HepG2 (cell line): ENCODE results near the gene VWA1. TPM values are rescaled to one million over a fixed set of nuclear protein-coding genes. Genes with fewer than 3 reads are reported as not detected.
A peak's percentile ranks its signal among the peaks of the same experiment; 100 is the strongest.

Experiments used
- ATAC-seq: fragments of 200-7000 bp; cut with Tn5 transposase; 3 replicates; pipeline ENCODE4 v1.9.1; 2020; ENCODE audit warnings: mild to moderate bottlenecking, moderate library complexity
- BruUV-seq: library from RNA; stranded (reverse); fragments of 400-500 nt; replicated peaks from 2 replicates; lab custom pipeline; 2021; lab: Mats Ljungman, UMichigan
- CTCF ChIA-PET: fragments of 300-600 bp; formaldehyde crosslinking; extraction: SDS; loops from one replicate; lab custom pipeline; 2021; ENCODE audit warnings: low total read pairs, inconsistent platforms, low intra/inter-chr PET ratio; lab: Yijun Ruan, JAX
- POLR2A ChIA-PET: fragments of 350-600 bp; sonication (Branson Sonifier 250); formaldehyde crosslinking; loops from one replicate; lab custom pipeline; 2020; ENCODE audit warnings: antibody characterized with exemption, inconsistent platforms; lab: Yijun Ruan, JAX
- DNase-seq: peaks from one replicate; pipeline ENCODE4 v3.0.0-alpha.2; 2015; ENCODE audit warnings: low spot score
- FAIRE-seq: peaks from 3 replicates; lab custom pipeline; 2011; peaks lifted over from hg19 to GRCh38; lab: Jason Lieb, UNC
- H2AFZ ChIP-seq: one replicate; pipeline ENCODE4 v1.6.1; 2011; ENCODE audit warnings: low read length, inconsistent platforms
- H3K27ac ChIP-seq: fragments of 300-600 bp; 3 replicates; pipeline ENCODE4 v1.8.0; 2011; ENCODE audit warnings: mixed run types, mild to moderate bottlenecking, mixed read lengths, low read length, inconsistent platforms; ENCODE audit not compliant: insufficient read depth; ENCODE audit errors: extremely low read length
- H3K27me3 ChIP-seq, 2 experiments: fragments of 200-600 bp in 1 of 2; 2 replicates in 1 of 2; 3 replicates in 1 of 2; pipeline versions ENCODE4 v1.6.0 to v1.8.0; 2011; ENCODE audit warnings: low read length in 2 of 2, mild to moderate bottlenecking in 2 of 2, moderate library complexity in 2 of 2, inconsistent platforms in 1 of 2; ENCODE audit not compliant: insufficient read depth in 2 of 2, control insufficient read depth in 1 of 2
- H3K36me3 ChIP-seq, 2 experiments: fragments of 200-600 bp in 1 of 2; replicated peaks in 1 of 2; 2 replicates in 1 of 2; 3 replicates in 1 of 2; pipeline versions ENCODE4 v1.5.1 to v1.8.0; 2011; ENCODE audit warnings: low read length in 2 of 2, inconsistent platforms in 1 of 2; ENCODE audit not compliant: insufficient read depth in 2 of 2, control insufficient read depth in 1 of 2
- H3K4me1 ChIP-seq: 2 replicates; pipeline ENCODE4 v1.5.1; 2012; ENCODE audit warnings: low read length, inconsistent platforms; ENCODE audit not compliant: insufficient read depth
- H3K4me2 ChIP-seq: 2 replicates; pipeline ENCODE4 v1.6.0; 2011; ENCODE audit warnings: low read depth, low read length, inconsistent platforms
- H3K4me3 ChIP-seq, 3 experiments: fragments of 200-600 bp in 1 of 3; sonication (generic), shearing (Covaris generic) in 1 of 3; replicated peaks in 1 of 3; 2 replicates each; pipeline ENCODE4 v1.5.1; 2011 to 2016; ENCODE audit warnings: low read length in 3 of 3, inconsistent platforms in 2 of 3, low read depth in 2 of 3, mild to moderate bottlenecking in 2 of 3, control low read depth in 1 of 3, mixed read lengths in 1 of 3; ENCODE audit not compliant: insufficient read depth in 1 of 3
- H3K79me2 ChIP-seq: one replicate; pipeline ENCODE4 v1.6.1; 2011; ENCODE audit warnings: low read length, inconsistent platforms; ENCODE audit not compliant: insufficient read depth
- H3K9ac ChIP-seq: 2 replicates; pipeline ENCODE4 v1.6.0; 2011; ENCODE audit warnings: mild to moderate bottlenecking, low read depth, low read length, inconsistent platforms; ENCODE audit not compliant: insufficient read depth
- H3K9me3 ChIP-seq: 2 replicates; pipeline ENCODE4 v1.5.1; 2012; ENCODE audit warnings: mild to moderate bottlenecking, low read length
- H4K20me1 ChIP-seq: 2 replicates; pipeline ENCODE4 v1.6.0; 2011; ENCODE audit warnings: inconsistent platforms, mild to moderate bottlenecking, low read length, moderate library complexity; ENCODE audit not compliant: insufficient read depth
- AGO2 ChIP-seq: fragments of 200-400 bp; formaldehyde crosslinking; optimal IDR thresholded peaks from 2 replicates; pipeline ENCODE3; 2017; ENCODE audit warnings: mild to moderate bottlenecking, low read depth, low read length, moderate library complexity
- EHMT2 ChIP-seq: fragments of 200-600 bp; sonication (generic); IDR thresholded peaks from 2 replicates; pipeline ENCODE4 v1.7.0; 2017; ENCODE audit warnings: antibody characterized with exemption, low read depth, low read length, borderline replicate concordance
- FLYWCH1 ChIP-seq: sonication (generic); formaldehyde crosslinking; IDR thresholded peaks from 2 replicates; pipeline ENCODE4 v1.8.1; 2023; ENCODE audit warnings: mild to moderate bottlenecking, missing genetic modification reagents
- GFI1 ChIP-seq: sonication (generic); formaldehyde crosslinking; IDR thresholded peaks from 2 replicates; pipeline ENCODE4 v1.5.0; 2020; ENCODE audit warnings: missing genetic modification reagents, mild to moderate bottlenecking, borderline replicate concordance
- PHB2 ChIP-seq: fragments of 450-650 bp; IDR thresholded peaks from 2 replicates; pipeline ENCODE4 v1.6.1; 2018; ENCODE audit not compliant: partially characterized antibody
- RARG ChIP-seq: sonication (generic); formaldehyde crosslinking; IDR thresholded peaks from 2 replicates; pipeline ENCODE4 v1.4.0; 2020; ENCODE audit warnings: low read depth, mild to moderate bottlenecking, missing genetic modification reagents
- SALL1 ChIP-seq: sonication (generic); formaldehyde crosslinking; IDR thresholded peaks from 2 replicates; pipeline ENCODE4 v1.8.0; 2022; ENCODE audit warnings: mild to moderate bottlenecking, missing genetic modification reagents
- SPEN ChIP-seq: sonication (generic); formaldehyde crosslinking; IDR thresholded peaks from 2 replicates; pipeline ENCODE4 v1.5.1; 2020; ENCODE audit warnings: low read depth, mild to moderate bottlenecking, missing genetic modification reagents
- ZNF24 ChIP-seq: fragments of 450-650 bp; IDR thresholded peaks from 2 replicates; pipeline ENCODE4 v1.6.1; 2017; ENCODE audit warnings: antibody characterized with exemption, mild to moderate bottlenecking
- ZNF530 ChIP-seq: sonication (generic); formaldehyde crosslinking; IDR thresholded peaks from 2 replicates; pipeline ENCODE4 v1.5.0; 2020; ENCODE audit warnings: low read depth, mild to moderate bottlenecking, missing genetic modification reagents
- WGBS: methylation state at CpG from one replicate; pipeline ENCODE4 v1.1.6; 2017; ENCODE audit warnings: low lambda C conversion rate; 5-methylcytosine and 5-hydroxymethylcytosine counted together
- in situ Hi-C: cut with HindIII; loops from 2 replicates; pipeline ENCODE4 v1.10.0; 2017; ENCODE audit warnings: low pct_unique_long_range_greater_than_20kb; ENCODE audit not compliant: extremely low pct_ligation_motif_present
- intact Hi-C: fragments of 100-400 bp; cut with micrococcal nuclease; formaldehyde crosslinking; loops from one replicate; pipeline ENCODE4 v1.10.0; 2022; ENCODE audit not compliant: unreplicated experiment
- polyA plus RNA-seq, 8 experiments: library from polyadenylated mRNA; depleted of rRNA in 3 of 8; stranded (reverse) in 7 of 8; unstranded in 1 of 8; fragments of >200 nt; fragmentation: Illumina TruSeq in 4 of 8; extraction: Trizol in 4 of 8; gene quantifications; 2 replicates each; pipeline versions ENCODE4 v1.2.1 to v1.2.3, GENCODE V29; 2011 to 2016; ENCODE audit warnings: low read depth in 4 of 8, missing spikeins in 1 of 8, mixed read lengths in 1 of 8; ENCODE audit not compliant: insufficient read depth in 1 of 8
- total RNA-seq, 5 experiments: library from RNA; depleted of rRNA; stranded (reverse); fragments of >200 nt; fragmentation: Illumina TruSeq; extraction: Trizol; gene quantifications; 2 replicates each; pipeline ENCODE4 v1.2.3, GENCODE V29; 2016; ENCODE audit warnings: low read depth in 1 of 5
- TF ChIP-seq, protein P1 (sequence below): sonication (generic); formaldehyde crosslinking; IDR thresholded peaks from 2 replicates; pipeline ENCODE4 v1.4.0; 2020; ENCODE audit warnings: missing genetic modification reagents, mild to moderate bottlenecking, borderline replicate concordance
- TF ChIP-seq, protein P2 (sequence below): sonication (generic); formaldehyde crosslinking; IDR thresholded peaks from 2 replicates; pipeline ENCODE4 v1.4.0; 2020; ENCODE audit warnings: missing genetic modification reagents
- TF ChIP-seq, protein P3 (sequence below): conservative IDR thresholded peaks from 2 replicates; pipeline ENCODE4 v1.6.1; 2018; ENCODE audit warnings: missing genetic modification reagents
- TF ChIP-seq, protein P4 (sequence below): sonication (generic); formaldehyde crosslinking; IDR thresholded peaks from 2 replicates; pipeline ENCODE4 v1.4.0; 2020; ENCODE audit warnings: mild to moderate bottlenecking, missing genetic modification reagents

Gene VWA1
- total and polyA plus RNA-seq, 2 of the 13 experiments (the other 11 are each of a cell fraction or from before 2014, with no cell fraction given), result 40.9 to 57.5 TPM

DNA sequence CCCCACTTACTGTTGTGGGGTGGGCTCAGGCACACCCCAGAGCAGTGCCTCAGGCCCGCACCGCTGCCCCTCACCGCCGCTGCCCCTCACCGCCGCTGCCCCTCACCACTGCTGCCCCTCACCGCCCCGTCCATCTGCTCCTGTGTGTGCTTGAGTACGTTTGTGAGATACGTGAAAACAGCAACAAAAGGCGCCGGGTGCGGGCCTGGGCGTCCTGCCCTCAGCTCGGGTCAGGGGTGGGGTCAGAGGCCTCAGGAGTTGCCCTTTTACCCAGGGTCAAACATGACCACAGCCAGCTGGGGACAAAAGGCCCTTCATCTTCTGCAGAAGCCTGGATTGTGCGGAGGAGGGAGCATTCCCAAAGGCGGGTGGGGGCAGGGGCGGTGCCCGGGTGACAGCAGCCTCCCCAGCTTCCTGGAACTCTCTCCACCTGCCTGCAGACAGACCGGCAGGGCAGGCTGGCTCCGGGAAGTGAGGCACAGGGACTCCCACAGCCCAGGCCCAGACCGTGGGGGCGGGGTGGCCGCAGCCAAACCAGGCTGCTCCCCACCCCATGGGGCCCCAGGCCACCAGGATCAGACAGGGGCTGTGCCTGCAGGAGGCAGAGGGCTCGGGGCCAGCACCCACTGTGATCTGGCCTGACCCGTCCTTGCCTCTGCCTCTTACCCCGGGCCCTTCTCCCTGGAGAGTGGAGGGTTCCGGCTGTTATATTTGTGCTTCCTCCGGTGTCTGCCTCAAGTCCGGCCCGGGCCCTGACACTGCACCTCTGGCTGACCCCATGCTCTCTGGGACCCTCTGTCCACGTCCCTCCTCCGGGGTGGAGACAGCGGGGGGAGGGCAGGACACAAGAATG, 2.3 kb upstream of the VWA1 start:
- H3K9me3 ChIP-seq, result no peaks in the 10 kb centered on the region
- H4K20me1 ChIP-seq, result no peaks in the 10 kb centered on the region
- 0% methylated on average over 19 of the region's 34 CpGs for WGBS
- intact Hi-C loops (no loop called here), in situ Hi-C loops (no loop called here)
- peak overlapping the region; percentile 72 to 88 (median 84) for H3K4me3 ChIP-seq
- DNase-seq (peak; percentile 96), ATAC-seq (peak; percentile 46), FAIRE-seq (peak; percentile 91)
- CTCF ChIA-PET, result no interaction called here
- no peaks in the 10 kb centered on the region; a peak in 1 of 5 replicates for H3K36me3 ChIP-seq
- peak overlapping the region; percentile 94 for H3K27ac ChIP-seq
- peaks cover 60% of the 10 kb centered on the region for H3K4me1 ChIP-seq
- POLR2A ChIA-PET, result interaction anchor here (0.7 to 11.0 kb wide), 18 partner anchors 7 to 336 kb away, joined by 3 to 355 read pairs (median 8); partner anchors contain the start of genes ANKRD65, AURKAIP1, CCNL2 and MIB2
- no peaks in the 10 kb centered on the region for H3K27me3 ChIP-seq
- peak overlapping the region; percentile 88 for H3K9ac ChIP-seq
- no peak overlapping the region for H2AFZ ChIP-seq
- BruUV-seq, result no TSS peak
- peaks cover 30% of the 10 kb centered on the region for H3K79me2 ChIP-seq
- H3K4me2 ChIP-seq, result peak overlapping the region; percentile 89
- TF ChIP-seq PHB2, result no peak
- peak; percentile 91 for TF ChIP-seq GFI1 (CRISPR knock-in tag)
- TF ChIP-seq, protein P1, sequence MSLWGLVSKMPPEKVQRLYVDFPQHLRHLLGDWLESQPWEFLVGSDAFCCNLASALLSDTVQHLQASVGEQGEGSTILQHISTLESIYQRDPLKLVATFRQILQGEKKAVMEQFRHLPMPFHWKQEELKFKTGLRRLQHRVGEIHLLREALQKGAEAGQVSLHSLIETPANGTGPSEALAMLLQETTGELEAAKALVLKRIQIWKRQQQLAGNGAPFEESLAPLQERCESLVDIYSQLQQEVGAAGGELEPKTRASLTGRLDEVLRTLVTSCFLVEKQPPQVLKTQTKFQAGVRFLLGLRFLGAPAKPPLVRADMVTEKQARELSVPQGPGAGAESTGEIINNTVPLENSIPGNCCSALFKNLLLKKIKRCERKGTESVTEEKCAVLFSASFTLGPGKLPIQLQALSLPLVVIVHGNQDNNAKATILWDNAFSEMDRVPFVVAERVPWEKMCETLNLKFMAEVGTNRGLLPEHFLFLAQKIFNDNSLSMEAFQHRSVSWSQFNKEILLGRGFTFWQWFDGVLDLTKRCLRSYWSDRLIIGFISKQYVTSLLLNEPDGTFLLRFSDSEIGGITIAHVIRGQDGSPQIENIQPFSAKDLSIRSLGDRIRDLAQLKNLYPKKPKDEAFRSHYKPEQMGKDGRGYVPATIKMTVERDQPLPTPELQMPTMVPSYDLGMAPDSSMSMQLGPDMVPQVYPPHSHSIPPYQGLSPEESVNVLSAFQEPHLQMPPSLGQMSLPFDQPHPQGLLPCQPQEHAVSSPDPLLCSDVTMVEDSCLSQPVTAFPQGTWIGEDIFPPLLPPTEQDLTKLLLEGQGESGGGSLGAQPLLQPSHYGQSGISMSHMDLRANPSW, result 0 out of 2 replicates have a peak, but pooled peaks have one; percentile 83
- TF ChIP-seq, protein P2, sequence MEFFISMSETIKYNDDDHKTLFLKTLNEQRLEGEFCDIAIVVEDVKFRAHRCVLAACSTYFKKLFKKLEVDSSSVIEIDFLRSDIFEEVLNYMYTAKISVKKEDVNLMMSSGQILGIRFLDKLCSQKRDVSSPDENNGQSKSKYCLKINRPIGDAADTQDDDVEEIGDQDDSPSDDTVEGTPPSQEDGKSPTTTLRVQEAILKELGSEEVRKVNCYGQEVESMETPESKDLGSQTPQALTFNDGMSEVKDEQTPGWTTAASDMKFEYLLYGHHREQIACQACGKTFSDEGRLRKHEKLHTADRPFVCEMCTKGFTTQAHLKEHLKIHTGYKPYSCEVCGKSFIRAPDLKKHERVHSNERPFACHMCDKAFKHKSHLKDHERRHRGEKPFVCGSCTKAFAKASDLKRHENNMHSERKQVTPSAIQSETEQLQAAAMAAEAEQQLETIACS (CRISPR knock-in tag), result peak; percentile 49
- TF ChIP-seq RARG (CRISPR knock-in tag), result 0 out of 2 replicates have a peak, but pooled peaks have one; percentile 40
- no peak for TF ChIP-seq FLYWCH1 (CRISPR knock-in tag)
- TF ChIP-seq, protein P3, sequence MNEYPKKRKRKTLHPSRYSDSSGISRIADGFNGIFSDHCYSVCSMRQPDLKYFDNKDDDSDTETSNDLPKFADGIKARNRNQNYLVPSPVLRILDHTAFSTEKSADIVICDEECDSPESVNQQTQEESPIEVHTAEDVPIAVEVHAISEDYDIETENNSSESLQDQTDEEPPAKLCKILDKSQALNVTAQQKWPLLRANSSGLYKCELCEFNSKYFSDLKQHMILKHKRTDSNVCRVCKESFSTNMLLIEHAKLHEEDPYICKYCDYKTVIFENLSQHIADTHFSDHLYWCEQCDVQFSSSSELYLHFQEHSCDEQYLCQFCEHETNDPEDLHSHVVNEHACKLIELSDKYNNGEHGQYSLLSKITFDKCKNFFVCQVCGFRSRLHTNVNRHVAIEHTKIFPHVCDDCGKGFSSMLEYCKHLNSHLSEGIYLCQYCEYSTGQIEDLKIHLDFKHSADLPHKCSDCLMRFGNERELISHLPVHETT, result peak; percentile 81
- TF ChIP-seq AGO2, result no peak
- TF ChIP-seq EHMT2, result no peak
- peak; percentile 69 for TF ChIP-seq SPEN (CRISPR knock-in tag)
- TF ChIP-seq ZNF24, result no peak
- TF ChIP-seq SALL1 (CRISPR knock-in tag), result peak; percentile 90
- TF ChIP-seq, protein P4, sequence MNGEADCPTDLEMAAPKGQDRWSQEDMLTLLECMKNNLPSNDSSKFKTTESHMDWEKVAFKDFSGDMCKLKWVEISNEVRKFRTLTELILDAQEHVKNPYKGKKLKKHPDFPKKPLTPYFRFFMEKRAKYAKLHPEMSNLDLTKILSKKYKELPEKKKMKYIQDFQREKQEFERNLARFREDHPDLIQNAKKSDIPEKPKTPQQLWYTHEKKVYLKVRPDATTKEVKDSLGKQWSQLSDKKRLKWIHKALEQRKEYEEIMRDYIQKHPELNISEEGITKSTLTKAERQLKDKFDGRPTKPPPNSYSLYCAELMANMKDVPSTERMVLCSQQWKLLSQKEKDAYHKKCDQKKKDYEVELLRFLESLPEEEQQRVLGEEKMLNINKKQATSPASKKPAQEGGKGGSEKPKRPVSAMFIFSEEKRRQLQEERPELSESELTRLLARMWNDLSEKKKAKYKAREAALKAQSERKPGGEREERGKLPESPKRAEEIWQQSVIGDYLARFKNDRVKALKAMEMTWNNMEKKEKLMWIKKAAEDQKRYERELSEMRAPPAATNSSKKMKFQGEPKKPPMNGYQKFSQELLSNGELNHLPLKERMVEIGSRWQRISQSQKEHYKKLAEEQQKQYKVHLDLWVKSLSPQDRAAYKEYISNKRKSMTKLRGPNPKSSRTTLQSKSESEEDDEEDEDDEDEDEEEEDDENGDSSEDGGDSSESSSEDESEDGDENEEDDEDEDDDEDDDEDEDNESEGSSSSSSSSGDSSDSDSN, result peak; percentile 97
- TF ChIP-seq ZNF530 (CRISPR knock-in tag), result no peak
